Vagina (tissue), 2 donors: ENCODE results near the gene F11.

Experiments
- CTCF ChIP-seq, 3 experiments: fragments of 450-650 bp in 2 of 3; fragments of 200-600 bp in 1 of 3; sonication (generic) in 1 of 3; IDR thresholded peaks; one replicate each; pipeline ENCODE4 v1.5.1; 2017 to 2019; ENCODE audit warnings: antibody characterized with exemption in 3 of 3, mild to moderate bottlenecking in 2 of 3, moderate library complexity in 2 of 3
- POLR2A ChIP-seq, 2 donors: fragments of 450-650 bp; IDR thresholded peaks; one replicate each; pipeline ENCODE4 v1.6.1; 2017; ENCODE audit warnings: antibody characterized with exemption in 2 of 2, mild to moderate bottlenecking in 2 of 2, moderate library complexity in 2 of 2
- POLR2AphosphoS5 ChIP-seq, 2 donors: sonication (generic); formaldehyde crosslinking; IDR thresholded peaks; one replicate each; pipeline ENCODE4 v1.9.0; 2017; ENCODE audit warnings: antibody characterized with exemption in 2 of 2, mild to moderate bottlenecking in 2 of 2, low read depth in 1 of 2; ENCODE audit not compliant: insufficient read depth in 1 of 2

- TF ChIP-seq CTCF (IDR thresholded peaks at IDR 0.05) (no peak), POLR2AphosphoS5 (IDR thresholded peaks at IDR 0.05; ENCODE audit: insufficient read depth in 1 of 2, low read depth in 1 of 2) (no peak), POLR2A (IDR thresholded peaks at IDR 0.05) (no peak)
Measured at GRCh38 chr4:186216465-186217024, 49.4 kb upstream of the F11 start.
